GM15510 (cell line): ENCODE results near the gene B3GALT6.

Experiments
- POLR2A ChIP-seq: IDR thresholded peaks from 3 replicates; pipeline ENCODE4 v1.6.1; 2011; ENCODE audit warnings: borderline replicate concordance; ENCODE audit not compliant: insufficient read length; ENCODE audit errors: extremely low read depth

The B3GALT6 gene

DNA sequence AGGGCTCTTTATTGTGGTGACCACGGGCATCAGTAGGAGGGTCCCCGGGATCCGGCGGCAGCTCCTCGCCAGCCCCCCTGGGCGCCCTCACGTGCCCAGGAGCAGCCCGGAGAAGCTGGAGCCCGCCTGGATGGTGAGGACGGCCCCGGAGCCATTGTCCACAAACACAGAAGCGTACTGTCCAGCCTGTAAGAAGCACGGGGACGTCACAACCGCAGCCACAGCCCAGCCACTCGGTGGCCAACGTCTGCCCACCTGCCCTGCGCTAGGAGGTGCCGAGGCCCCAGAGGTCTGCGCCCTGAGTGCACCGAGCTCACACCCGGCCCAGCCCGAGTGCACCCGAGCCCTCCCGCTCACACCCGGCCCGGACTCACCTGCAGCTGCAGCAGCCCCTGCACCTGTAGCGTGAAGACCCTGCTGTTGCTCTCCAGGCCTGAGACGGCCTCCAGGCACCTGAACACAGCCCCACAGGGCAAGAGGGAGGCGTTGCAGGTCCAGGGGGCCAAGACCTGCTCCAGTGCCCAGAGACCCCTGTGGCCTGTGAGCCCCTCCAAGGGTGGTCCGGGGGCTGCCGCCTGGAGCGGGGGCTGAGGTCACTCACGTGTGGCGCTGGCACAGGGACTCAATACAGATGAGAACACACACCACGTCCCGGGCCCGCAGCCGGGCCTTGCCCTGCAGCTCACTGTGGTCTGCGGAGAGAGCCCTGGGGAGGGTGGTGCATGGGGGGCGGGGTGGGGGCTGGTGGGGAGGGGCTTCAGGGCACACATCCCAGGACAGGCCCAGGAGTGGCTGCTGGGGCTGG, 10.6 kb downstream of the B3GALT6 start:
- no peak for TF ChIP-seq POLR2A

DNA sequence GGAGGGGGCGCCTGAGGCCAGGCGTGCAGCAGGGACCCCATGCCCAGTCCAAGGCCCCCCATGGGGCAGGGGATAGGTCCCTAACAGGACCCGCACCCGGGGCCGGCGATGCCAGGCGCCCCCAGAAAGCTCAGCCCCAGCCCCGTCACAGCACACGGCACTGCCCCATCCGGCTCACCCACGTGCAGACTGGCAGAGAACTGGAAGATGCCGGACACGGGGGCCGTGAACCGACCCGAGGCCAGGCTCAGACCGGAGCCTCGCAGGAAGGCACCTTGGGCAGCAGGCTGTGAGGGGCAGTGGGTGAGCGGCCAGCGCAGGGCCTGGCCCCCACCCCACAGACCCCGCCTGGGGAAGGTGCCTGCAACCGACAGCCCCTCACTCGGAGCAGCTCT, 11.2 kb downstream of the B3GALT6 start:
- no peak for TF ChIP-seq POLR2A

DNA sequence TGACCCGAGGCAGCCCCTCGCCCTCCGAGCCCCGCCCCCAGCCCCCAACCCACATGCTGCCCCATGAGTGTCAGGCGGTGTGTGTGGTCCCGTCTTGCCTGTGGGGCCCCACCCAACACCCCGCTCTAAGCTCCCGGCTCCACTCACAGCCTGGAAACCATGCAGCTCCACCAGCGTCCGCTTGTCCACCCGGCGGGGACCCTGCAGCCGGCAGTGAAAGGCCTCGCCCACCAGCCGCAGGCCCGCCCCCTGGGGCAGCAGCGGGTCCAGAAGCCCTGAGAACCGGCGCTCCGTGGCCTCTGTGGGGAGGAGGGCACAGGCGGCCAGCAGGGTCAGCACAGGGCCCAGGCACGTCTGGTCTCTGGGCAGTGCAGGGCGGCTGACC, 11.8 kb downstream of the B3GALT6 start:
- TF ChIP-seq POLR2A: no peak

DNA sequence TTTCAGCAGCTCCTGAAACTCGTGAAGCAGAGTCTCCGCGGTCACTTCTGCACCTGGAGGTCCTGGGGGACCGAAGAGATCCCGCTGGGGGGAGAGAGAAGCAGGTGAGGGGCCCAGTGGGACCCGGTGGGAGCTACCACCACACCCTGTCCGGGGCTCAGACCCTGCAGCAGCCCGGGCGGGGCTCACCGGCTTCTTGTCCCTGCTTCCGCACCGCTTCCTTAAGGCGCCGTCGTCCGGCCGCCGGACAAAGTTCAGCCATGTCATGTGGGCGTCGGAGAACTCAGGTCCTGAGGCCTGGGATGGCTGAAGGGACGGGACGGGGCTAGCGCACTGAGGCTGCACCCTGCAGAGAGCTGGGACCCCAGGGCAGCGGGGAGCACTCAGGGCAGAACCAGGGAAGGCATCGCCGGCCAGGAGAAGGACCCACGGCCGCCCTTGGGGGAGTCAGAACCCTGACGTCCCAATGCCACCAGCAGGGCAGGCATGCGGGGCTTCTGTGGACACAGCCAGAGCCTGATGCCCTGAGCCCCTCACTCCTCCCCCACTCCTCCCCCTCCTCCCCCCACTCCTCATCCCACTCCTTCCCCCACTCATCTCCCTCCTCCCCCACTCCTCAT, 12.3 kb downstream of the B3GALT6 start:
- TF ChIP-seq POLR2A: no peak

DNA sequence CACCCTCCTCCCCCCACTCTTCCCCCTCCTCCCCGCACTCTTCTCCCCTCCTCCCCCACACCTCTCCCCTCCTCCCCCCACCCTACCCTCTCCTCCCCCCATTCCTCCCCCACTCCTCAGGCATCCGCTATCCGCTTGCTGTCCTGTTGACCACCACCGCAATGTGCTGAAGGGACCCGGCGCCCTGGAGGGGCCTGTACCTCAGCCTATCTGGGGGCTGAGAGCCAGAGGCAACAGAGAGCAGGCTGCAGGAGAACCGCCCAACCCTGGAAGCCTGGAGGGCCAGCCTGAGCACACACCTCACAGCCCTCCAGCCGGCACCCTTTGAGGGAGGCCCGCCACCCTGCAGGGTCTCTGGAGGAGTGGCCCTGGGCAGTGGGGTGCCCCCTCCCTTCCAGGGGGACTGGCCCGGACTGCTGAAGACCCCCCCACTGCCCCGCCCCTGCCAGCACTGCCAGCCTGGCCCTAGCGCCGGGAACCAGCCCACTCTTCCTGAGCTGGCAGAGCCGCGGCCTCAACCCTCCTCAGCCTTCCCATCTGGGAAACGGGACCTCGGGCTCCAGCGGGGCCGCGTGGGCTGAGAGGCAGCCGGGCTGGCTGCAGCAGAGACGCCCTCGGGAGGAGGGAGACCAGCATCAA, 13.3 kb downstream of the B3GALT6 start:
- no peak for TF ChIP-seq POLR2A

DNA sequence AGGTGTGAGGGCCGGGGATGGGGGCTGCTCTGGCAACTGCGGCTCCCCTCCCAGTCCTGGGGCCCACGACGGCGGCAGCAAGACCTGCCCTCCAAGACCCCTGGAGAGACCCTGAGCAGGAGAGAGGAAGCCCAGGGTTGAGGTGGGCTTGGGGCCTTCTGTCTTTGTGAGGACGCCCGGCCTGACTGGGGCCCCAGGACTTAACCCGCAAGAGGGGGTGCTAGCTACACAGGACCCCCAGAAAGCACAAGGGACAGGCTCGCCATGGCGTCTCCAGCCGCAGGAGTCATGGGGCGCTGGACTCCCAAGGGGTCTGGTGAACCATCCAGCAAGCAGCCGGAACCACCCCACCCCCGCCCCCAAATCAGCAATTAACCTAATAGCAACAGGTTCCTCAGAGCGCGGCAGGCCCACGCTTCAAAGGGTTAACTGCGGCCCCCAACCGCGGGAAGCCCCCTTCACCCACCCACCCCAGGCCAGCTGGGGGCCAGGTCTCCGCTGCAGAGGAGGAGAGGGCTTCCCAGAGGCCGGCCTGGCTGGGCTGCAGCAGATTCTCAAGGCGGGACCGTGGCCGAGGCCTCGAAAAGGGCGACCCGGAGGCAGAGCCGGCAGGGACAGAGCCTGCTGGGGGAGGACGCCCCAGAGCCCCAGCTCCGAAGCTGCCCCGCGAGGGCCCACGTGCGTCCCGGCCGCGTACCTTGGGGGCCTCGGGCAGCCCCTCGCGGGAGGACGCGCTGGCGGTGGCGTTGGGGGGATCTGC, 14.0 kb downstream of the B3GALT6 start:
- TF ChIP-seq POLR2A: no peak

DNA sequence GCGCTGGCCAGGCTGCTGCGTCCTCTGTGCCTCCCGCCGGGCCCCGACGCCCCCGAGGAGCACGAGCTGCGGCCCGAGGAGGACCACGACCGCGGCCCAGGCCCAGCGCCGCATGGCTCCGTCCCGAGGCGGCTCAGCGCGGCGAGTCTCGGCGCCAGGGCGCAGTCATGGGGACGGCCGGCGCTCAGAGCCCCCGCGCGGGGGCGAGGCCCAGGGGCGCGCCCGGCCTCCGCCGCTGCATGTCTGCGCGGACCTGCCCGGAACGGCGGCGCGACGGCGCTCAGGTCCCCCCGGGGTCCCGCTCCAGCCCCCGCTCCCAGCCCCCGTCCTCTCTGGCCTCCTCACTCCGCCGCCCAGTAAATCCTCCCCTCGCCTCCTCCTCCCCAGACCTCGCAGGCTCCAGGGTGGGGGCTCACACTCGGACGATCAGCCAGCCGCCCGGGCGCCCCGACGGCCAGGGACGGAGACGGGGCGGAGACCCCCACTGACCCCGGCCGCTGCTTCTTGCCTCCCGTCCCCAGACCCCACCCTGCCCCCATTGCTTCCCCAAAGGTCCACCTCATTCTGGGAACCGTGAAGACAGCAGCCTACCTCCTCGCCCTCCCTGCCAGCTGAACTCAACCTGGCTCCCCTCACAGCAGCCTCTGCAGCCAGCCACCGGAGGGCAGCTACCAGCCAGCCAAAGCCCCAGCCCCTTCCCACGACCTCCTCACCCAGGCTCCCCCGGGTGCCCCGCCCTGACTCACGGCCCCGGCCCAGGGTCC, 14.7 kb downstream of the B3GALT6 start, which contains the start of gene C1QTNF12:
C1QTNF12 (minus strand) TSS at position 146 of the 764 bp plus-strand sequence; CDS start at position 114, 32 bp downstream.
- TF ChIP-seq POLR2A: no peak

DNA sequence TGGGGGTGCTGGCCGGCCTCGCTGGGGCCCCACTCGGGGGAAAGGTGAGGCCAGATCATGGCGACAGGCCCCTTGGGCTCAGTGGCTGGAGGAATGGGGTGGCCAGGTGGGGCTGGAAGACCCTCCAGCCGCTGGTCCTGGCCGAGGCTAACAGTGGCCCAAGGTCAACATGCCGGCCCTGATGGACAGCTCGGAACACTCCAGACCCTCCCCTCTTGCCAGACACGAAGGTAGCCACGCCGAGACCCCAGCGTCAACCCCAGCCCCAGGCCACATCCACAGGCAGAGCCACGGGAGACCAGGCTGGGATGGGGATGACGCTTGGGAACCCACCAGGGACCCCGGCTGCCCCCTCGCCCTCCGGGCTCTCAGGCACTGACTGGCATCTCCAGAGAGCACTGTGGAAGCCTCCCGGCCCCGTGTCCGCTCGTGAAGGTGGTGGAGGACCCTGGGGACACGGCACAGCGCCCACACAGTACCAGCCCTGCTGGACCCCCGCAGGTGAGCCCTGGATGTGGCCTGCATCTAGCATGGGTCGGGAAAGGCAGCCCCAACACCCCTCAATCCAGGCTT, 15.4 kb downstream of the B3GALT6 start:
- TF ChIP-seq POLR2A: no peak

DNA sequence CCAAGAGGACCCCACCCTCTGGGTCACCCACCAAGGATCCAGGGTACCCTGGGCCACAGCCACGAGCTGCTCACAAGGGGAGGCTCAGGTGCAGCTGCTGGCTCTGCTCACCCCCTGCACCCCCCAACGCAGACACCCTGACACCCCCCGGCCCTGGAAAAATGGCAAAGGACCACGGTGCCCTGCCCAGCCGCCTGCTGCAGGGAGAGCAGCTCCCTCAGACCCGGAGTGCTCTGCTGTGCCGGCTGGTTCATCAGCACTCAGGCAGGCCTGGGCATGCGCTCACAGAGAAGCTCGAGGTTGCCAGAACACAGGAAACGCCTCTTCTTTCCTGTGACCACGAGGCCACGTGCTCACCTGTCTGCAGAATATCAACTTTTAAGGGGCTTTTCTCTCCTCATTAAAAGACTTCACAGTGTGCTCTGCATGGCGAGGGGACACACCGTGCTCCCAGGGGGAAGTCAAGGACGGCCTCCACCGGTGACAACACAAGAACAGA, 18.8 kb downstream of the B3GALT6 start:
- TF ChIP-seq POLR2A: peak; percentile 56

DNA sequence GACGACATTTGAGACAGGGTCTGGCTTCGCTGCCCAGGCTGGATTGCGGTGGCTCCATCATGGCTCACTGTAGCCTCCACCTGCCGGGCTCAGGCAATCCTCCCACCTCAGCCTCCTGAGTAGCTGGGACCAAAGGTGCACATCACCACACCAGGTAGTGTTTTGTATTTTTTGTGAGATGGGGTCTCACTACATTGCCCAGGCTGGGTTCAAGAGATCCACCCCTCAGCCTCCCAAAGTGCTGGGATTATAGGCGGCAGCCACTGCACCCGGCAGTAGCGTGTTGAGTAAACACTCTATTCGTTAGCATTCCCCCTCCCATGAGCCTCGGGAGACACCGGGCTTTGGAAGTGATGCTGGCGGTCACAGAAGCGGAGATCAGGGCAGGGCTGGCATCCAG, 21.3 kb downstream of the B3GALT6 start:
- no peak for TF ChIP-seq POLR2A

DNA sequence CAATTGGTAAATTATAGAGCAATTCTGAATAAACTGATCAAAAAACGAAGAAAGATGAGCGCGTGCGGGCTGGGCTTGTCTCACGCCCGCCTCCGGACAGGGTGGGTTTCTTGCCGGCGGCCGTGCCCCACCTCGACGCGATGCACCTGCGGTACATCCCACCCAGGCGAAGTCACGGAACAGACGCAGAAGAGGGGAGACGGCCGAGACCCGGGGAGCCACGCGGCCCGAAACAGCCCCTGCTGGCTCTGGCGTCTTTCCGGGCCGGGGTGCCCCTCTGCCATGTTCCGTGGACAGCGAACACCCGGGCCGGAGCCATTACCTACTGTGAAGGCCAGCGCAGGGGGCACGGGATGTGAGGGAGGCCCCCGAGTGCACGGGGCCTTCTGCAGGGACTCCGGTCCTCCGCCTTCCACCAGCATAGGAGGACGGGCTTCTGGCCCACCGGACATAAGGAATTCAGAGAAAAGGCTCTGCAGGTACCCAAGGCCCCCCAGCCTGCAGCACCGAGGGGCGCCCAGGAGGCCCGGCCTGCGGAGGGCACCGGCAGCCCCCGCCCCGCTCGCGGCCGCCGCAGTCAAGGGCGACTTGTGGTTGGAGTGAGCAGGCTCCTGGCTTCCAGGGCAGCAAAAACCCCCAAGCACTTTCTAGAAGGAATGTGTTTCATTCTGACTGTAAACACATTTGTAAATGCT, 22.1 kb downstream of the B3GALT6 start:
- TF ChIP-seq POLR2A: no peak

DNA sequence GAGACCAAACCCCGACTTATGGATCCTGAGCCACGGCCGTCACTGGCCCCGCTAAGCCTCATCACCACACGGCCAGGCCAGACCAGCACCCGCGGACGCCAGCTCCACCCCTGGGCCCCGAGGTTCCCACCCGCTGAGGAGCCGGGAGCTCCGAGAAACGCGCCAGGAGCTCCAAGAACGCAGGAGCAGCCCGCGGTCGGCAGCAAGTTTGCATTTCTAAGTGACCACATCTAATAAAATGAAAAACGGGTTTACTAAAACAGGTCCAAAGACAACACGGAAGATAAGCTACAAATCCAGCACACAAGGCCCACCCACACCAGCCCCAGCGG, 22.6 kb downstream of the B3GALT6 start:
- TF ChIP-seq POLR2A: no peak

DNA sequence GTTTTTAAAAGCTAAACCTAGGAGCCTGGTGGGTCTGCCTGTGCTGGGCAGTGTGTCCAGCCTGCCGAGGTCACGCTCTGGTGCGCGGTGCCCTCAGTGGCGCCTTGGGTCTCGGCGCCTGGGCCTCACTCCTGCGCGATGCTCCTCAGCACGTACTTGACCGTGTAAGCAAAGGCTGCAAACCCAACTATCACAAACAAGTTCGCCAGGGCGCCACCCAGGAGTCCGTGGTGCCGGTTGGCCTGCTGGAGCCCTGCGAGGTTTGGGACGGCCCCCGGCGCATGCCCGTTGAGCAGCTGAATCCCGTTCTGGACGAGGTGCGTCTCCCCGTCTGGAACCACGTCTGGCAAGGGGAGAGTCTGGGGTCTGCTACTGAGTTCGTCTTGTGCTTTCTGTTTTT, 23.0 kb downstream of the B3GALT6 start:
- no peak for TF ChIP-seq POLR2A
